GM23338 (cell line): ENCODE results near the gene CCDC93. TPM values are rescaled to one million over a fixed set of nuclear protein-coding genes. Genes with fewer than 3 reads are reported as not detected.
A peak's percentile ranks its signal among the peaks of the same experiment; 100 is the strongest.
"Not testable (repeated sequence)": the region's sequence is repeated elsewhere in the genome, so short reads cannot be mapped to it uniquely, and the experiment has no call there.

ENCODE experiments used
- ATAC-seq: fragments of 200-7000 bp; cut with Tn5 transposase; 3 replicates; pipeline ENCODE4 v1.9.1; 2020
- DNase-seq: peaks from one replicate; pipeline ENCODE4 v3.0.0-alpha.2; 2015; ENCODE audit warnings: low spot score
- H2AFZ ChIP-seq: fragments of 200-600 bp; sonication (generic); 2 replicates; pipeline ENCODE4 v1.8.0; 2016; ENCODE audit warnings: antibody characterized with exemption, mild to moderate bottlenecking, moderate library complexity
- H3F3A ChIP-seq: fragments of 200-600 bp; sonication (generic); replicated peaks from 2 replicates; pipeline ENCODE4 v1.8.0; 2017; ENCODE audit warnings: antibody characterized with exemption, mixed run types, low read depth
- H3K27ac ChIP-seq: fragments of 200-600 bp; sonication (generic); 2 replicates; pipeline ENCODE4 v1.6.1; 2016; ENCODE audit warnings: low read depth
- H3K27me3 ChIP-seq: fragments of 200-600 bp; sonication (generic); 2 replicates; pipeline ENCODE4 v1.8.0; 2016; ENCODE audit warnings: mild to moderate bottlenecking, mixed run types, moderate library complexity; ENCODE audit not compliant: insufficient read depth
- H3K36me3 ChIP-seq: fragments of 200-600 bp; sonication (generic); 2 replicates; pipeline ENCODE4 v1.8.0; 2016; ENCODE audit warnings: mild to moderate bottlenecking; ENCODE audit not compliant: insufficient read depth
- H3K4me1 ChIP-seq: fragments of 200-600 bp; sonication (generic); 2 replicates; pipeline ENCODE4 v1.8.0; 2016; ENCODE audit warnings: mild to moderate bottlenecking, moderate library complexity; ENCODE audit not compliant: insufficient read depth
- H3K4me2 ChIP-seq: fragments of 200-600 bp; sonication (generic); 2 replicates; pipeline ENCODE4 v1.7.1; 2017; ENCODE audit warnings: mixed run types
- H3K4me3 ChIP-seq: fragments of 200-600 bp; sonication (generic); 2 replicates; pipeline ENCODE4 v1.6.1; 2016; ENCODE audit warnings: mixed run types
- H3K79me2 ChIP-seq: fragments of 200-600 bp; sonication (generic); replicated peaks from 2 replicates; pipeline ENCODE4 v1.8.0; 2017; ENCODE audit warnings: mild to moderate bottlenecking; ENCODE audit not compliant: insufficient read depth
- H3K9me2 ChIP-seq: fragments of 200-600 bp; sonication (generic); 2 replicates; pipeline ENCODE4 v1.8.0; 2017; ENCODE audit not compliant: insufficient read depth
- H4K20me1 ChIP-seq: fragments of 200-600 bp; sonication (generic); replicated peaks from 2 replicates; pipeline ENCODE4 v1.8.0; 2017; ENCODE audit warnings: mild to moderate bottlenecking; ENCODE audit not compliant: insufficient read depth
- H3K27ac Mint-ChIP-seq: 2 replicates; pipeline ENCODE4 v1.8.0; 2020; ENCODE audit warnings: inconsistent platforms, mild to moderate bottlenecking, moderate library complexity, mixed read lengths
- H3K27me3 Mint-ChIP-seq: 3 replicates; pipeline ENCODE4 v1.8.0; 2022; ENCODE audit warnings: low read depth, mild to moderate bottlenecking, moderate library complexity, mixed read lengths, inconsistent platforms; ENCODE audit not compliant: insufficient read depth, poor library complexity
- H3K36me3 Mint-ChIP-seq: 3 replicates; pipeline ENCODE4 v1.8.0; 2021; ENCODE audit warnings: low read depth, mild to moderate bottlenecking, inconsistent platforms, moderate library complexity, mixed read lengths
- H3K4me1 Mint-ChIP-seq: 3 replicates; pipeline ENCODE4 v1.8.0; 2020; ENCODE audit warnings: mild to moderate bottlenecking, inconsistent platforms, mixed read lengths
- H3K4me3 Mint-ChIP-seq: 3 replicates; pipeline ENCODE4 v1.8.0; 2021; ENCODE audit warnings: moderate library complexity, mild to moderate bottlenecking, inconsistent platforms, mixed read lengths
- H3K9me3 Mint-ChIP-seq: 3 replicates; pipeline ENCODE4 v1.8.0; 2020; ENCODE audit warnings: moderate library complexity, mild to moderate bottlenecking, inconsistent platforms, mixed read lengths
- CREB1 ChIP-seq: fragments of 250-450 bp; sonication (Bioruptor Pico); IDR thresholded peaks from 2 replicates; pipeline ENCODE4 v1.5.0; 2020; ENCODE audit warnings: low read depth, mild to moderate bottlenecking, moderate library complexity
- CTCF ChIP-seq, 2 experiments: fragments of 200-600 bp in 1 of 2; sonication (generic) in 1 of 2; conservative IDR thresholded peaks; 2 replicates each; pipeline versions ENCODE4 v1.5.1 to v1.6.1; 2016 to 2017; ENCODE audit warnings: antibody characterized with exemption in 2 of 2, low read depth in 2 of 2, mild to moderate bottlenecking in 2 of 2, moderate library complexity in 1 of 2
- ETS1 ChIP-seq: IDR thresholded peaks from 2 replicates; pipeline ENCODE4 v1.6.1; 2016; ENCODE audit warnings: antibody characterized with exemption
- EZH2 ChIP-seq: fragments of 200-600 bp; sonication (generic); IDR thresholded peaks from one replicate; pipeline ENCODE4 v1.8.0; 2017; ENCODE audit warnings: antibody characterized with exemption, mild to moderate bottlenecking, low read depth; ENCODE audit not compliant: unreplicated experiment
- NANOG ChIP-seq: IDR thresholded peaks from 2 replicates; pipeline ENCODE4 v1.6.1; 2016; ENCODE audit warnings: antibody characterized with exemption, borderline replicate concordance
- POLR2AphosphoS5 ChIP-seq: IDR thresholded peaks from 2 replicates; pipeline ENCODE4 v1.6.1; 2016; ENCODE audit warnings: antibody characterized with exemption, low read depth
- STAT1 ChIP-seq: IDR thresholded peaks from one replicate; pipeline ENCODE4 v1.6.1; 2016; ENCODE audit warnings: antibody characterized with exemption; ENCODE audit not compliant: unreplicated experiment
- ZNF114 ChIP-seq: fragments of 250-450 bp; sonication (Bioruptor Pico); IDR thresholded peaks from 2 replicates; pipeline ENCODE4 v1.5.0; 2020; ENCODE audit warnings: mild to moderate bottlenecking, moderate library complexity
- ZNF462 ChIP-seq: fragments of 250-450 bp; sonication (Bioruptor Pico); IDR thresholded peaks from 2 replicates; pipeline ENCODE4 v1.5.0; 2020; ENCODE audit warnings: mild to moderate bottlenecking, moderate library complexity
- polyA plus RNA-seq: library from polyadenylated mRNA; unstranded; fragments of >200 nt; fragmentation: Nextera tagmentation; extraction: Ambion mirVana; gene quantifications from 2 replicates; pipeline ENCODE4 v1.2.1, GENCODE V29; 2016
- total RNA-seq: library from RNA; depleted of rRNA; stranded (reverse); fragments of >200 nt; shearing (Covaris generic); gene quantifications from 2 replicates; pipeline ENCODE4 v1.2.3, GENCODE V29; 2014

The CCDC93 gene
- total and polyA plus RNA-seq, 2 experiments from 2014 or later, result 13.1 to 16.8 TPM

DNA sequence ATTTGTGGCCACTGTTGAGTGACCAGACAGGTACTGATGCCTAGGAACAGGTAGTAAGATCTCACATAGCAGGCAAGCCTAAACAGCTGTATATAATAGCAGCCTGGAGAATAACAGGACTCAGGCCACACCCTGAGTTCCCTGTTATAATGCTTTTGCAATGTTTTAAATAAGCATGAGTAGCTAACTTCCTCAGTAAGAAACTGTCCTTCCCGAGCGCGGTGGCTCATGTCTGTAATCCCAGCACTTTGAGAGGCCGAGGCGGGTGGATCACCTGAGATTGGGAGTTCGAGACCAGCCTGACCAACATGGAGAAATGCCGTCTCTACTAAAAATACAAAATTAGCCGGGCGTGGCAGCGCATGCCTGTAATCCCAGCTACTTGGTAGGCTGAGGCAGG, 1.9 kb upstream of the CCDC93 start:
- Histone ChIP-seq H3K79me2 (peaks cover 24% of the 10 kb centered on the region), H3K27me3 (peaks cover 58% of the 10 kb centered on the region)
- not testable (repeated sequence) for H3K36me3 ChIP-seq, H3K36me3 Mint-ChIP-seq, H3K4me3 ChIP-seq, ATAC-seq, DNase-seq, H4K20me1 ChIP-seq, H3K4me1 ChIP-seq, H3K27ac ChIP-seq, H3K27ac Mint-ChIP-seq, H2AFZ ChIP-seq, H3F3A ChIP-seq, H3K9me2 ChIP-seq, H3K9me3 Mint-ChIP-seq, H3K4me2 ChIP-seq, H3K4me3 Mint-ChIP-seq
- peaks cover 14% of the 10 kb centered on the region for H3K4me1 Mint-ChIP-seq
- H3K27me3 Mint-ChIP-seq, result peaks cover 37% of the 10 kb centered on the region

DNA sequence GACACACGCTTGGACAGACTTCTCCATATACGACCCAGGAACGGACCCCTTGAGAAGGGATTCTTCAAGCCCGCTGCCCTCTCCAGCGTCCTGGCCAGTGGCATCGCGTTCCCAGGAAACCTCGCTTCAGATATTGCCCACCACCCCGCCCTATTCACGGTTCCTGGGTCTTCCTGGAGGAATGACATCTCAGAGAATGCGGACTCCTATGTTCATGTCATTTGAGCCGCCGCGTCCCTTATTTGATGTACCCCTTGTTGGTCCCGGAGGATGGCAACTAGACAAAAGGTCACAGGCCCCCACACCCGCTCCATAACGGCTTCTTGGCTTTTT, 588 bp upstream of the CCDC93 start:
- no peaks in the 10 kb centered on the region for H3K36me3 ChIP-seq
- no peaks in the 10 kb centered on the region; the same call in 2 of the 3 replicates for H3K36me3 Mint-ChIP-seq
- H3F3A ChIP-seq, result no peaks in the 10 kb centered on the region
- no peak for TF ChIP-seq NANOG
- TF ChIP-seq CTCF (conservative IDR thresholded peaks at IDR 0.05; ENCODE audit: low read depth in 2 of 2), result no peak
- no peak for TF ChIP-seq ETS1
- TF ChIP-seq ZNF462 (CRISPR knock-in tag), result no peak
- TF ChIP-seq CREB1 (CRISPR knock-in tag), result no peak
- no peak for TF ChIP-seq POLR2AphosphoS5
- peak; percentile 32 for TF ChIP-seq EZH2
- TF ChIP-seq ZNF114, result no peak
- no peak for TF ChIP-seq STAT1
- no peaks in the 10 kb centered on the region for H3K9me2 ChIP-seq
- peak overlapping the region; percentile 92 for H3K4me3 ChIP-seq
- peaks cover 7% of the 10 kb centered on the region for H3K4me1 ChIP-seq
- peaks cover 41% of the 10 kb centered on the region for H3K27me3 Mint-ChIP-seq
- peaks cover 47% of the 10 kb centered on the region for H3K27me3 ChIP-seq
- peak overlapping the region; percentile 100 for H2AFZ ChIP-seq
- H3K27ac Mint-ChIP-seq, result no peak overlapping the region
- H3K4me1 Mint-ChIP-seq, result peaks cover 14% of the 10 kb centered on the region; the same call in 2 of the 3 replicates
- H3K27ac ChIP-seq, result no peak overlapping the region
- peak overlapping the region; percentile 94 for H3K4me3 Mint-ChIP-seq
- H3K4me2 ChIP-seq, result peak overlapping the region; percentile 99
- H4K20me1 ChIP-seq, result peaks cover 11% of the 10 kb centered on the region; the same call in 1 of the 2 replicates
- H3K9me3 Mint-ChIP-seq, result no peaks in the 10 kb centered on the region; the same call in 2 of the 3 replicates
- peak; percentile 22 for DNase-seq
- peaks cover 35% of the 10 kb centered on the region for H3K79me2 ChIP-seq
- peak; percentile 10 for ATAC-seq
